Effector memory CD4-positive, alpha-beta T cell (primary cell): Measurements from ENCODE around the gene PPP4R2.
"Not testable (repeated sequence)": the region's sequence is repeated elsewhere in the genome, so short reads cannot be mapped to it uniquely, and the experiment has no call there.

ENCODE experiments used
- DNase-seq, 3 donors: peaks; one replicate each; pipeline ENCODE4 v3.0.0-alpha.2; 2020
- H3K27ac ChIP-seq: 2 replicates; pipeline ENCODE4 v1.7.0; 2013; ENCODE audit warnings: mild to moderate bottlenecking, low read length, moderate library complexity; ENCODE audit not compliant: insufficient read depth, poor library complexity, severe bottlenecking
- H3K27me3 ChIP-seq: replicated peaks from 2 replicates; pipeline ENCODE4 v1.7.0; 2013; ENCODE audit warnings: mild to moderate bottlenecking, low read length; ENCODE audit not compliant: insufficient read depth, control insufficient read depth, poor library complexity, severe bottlenecking
- H3K36me3 ChIP-seq: 2 replicates; pipeline ENCODE4 v1.7.0; 2013; ENCODE audit warnings: mild to moderate bottlenecking, low read length, moderate library complexity; ENCODE audit not compliant: control insufficient read depth, insufficient read depth
- H3K4me1 ChIP-seq: 2 replicates; pipeline ENCODE4 v1.7.0; 2013; ENCODE audit warnings: low read length, mild to moderate bottlenecking; ENCODE audit not compliant: control insufficient read depth, insufficient read depth, poor library complexity, severe bottlenecking
- H3K4me3 ChIP-seq: 2 replicates; pipeline ENCODE4 v1.7.0; 2013; ENCODE audit warnings: low read length, low read depth, mild to moderate bottlenecking; ENCODE audit not compliant: insufficient read depth, poor library complexity, severe bottlenecking
- H3K9me3 ChIP-seq: 2 replicates; pipeline ENCODE4 v1.7.0; 2013; ENCODE audit warnings: mild to moderate bottlenecking, low read length, moderate library complexity; ENCODE audit not compliant: control insufficient read depth

The PPP4R2 gene

GRCh38 chr3:72997421-72997961 is 880 bp downstream of the PPP4R2 start:
- H3K9me3 ChIP-seq: no peaks in the 10 kb centered on the region
- peak overlapping the region; percentile 93 for H3K27ac ChIP-seq
- DNase-seq: peak in 2 of 3 donors; percentile 38 to 39
- H3K4me1 ChIP-seq: peaks cover 24% of the 10 kb centered on the region
- peak overlapping the region; percentile 96 for H3K4me3 ChIP-seq
- H3K36me3 ChIP-seq: peaks cover 10% of the 10 kb centered on the region
- no peaks in the 10 kb centered on the region for H3K27me3 ChIP-seq

DNA sequence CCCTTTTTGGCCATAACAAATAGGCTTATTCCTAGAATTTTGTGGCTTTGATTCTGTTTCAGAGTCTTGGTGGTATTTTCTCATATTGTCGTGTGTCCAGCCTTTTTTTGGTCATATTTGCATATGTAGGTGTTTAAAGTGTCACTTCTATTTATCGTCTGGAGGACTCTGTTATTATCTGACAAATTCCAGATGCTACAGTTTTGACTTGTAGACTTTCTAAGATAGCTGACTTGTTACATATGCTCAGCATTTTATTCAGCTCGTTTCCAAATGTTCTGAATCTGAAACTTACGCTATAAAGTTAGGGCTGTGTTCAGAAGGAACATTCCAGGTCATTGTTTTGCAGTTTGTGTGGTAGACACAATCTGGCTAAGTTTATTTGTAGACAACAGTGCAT is 1.9 kb downstream of the PPP4R2 start:
- Histone ChIP-seq H3K4me3 (peak overlapping the region; percentile 96), H3K4me1 (peaks cover 24% of the 10 kb centered on the region), H3K27me3 (no peaks in the 10 kb centered on the region)

DNA sequence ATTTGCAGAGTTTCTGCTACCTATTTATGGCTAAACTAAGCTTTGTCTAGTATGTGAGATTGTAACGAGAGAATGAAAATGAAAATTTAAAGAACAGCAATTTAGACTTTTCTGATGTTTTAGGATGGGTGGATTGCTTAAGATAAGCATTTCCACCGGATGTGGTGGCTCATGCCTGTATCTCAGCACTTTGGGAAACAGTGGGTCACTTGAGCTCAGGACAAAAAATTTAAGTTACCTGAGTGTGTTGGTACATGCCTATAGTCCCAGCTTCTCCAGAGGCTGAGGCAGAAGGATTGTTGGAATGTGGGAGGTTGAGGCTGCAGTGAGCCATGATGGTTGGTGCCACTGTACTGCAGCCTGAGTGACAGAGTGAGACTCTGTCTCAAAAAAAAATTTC is 3.3 kb downstream of the PPP4R2 start:
- H3K9me3 ChIP-seq: no peaks in the 10 kb centered on the region
- peak in 1 of 3 donors; percentile 15 for DNase-seq
- H3K27ac ChIP-seq: no peak overlapping the region
- no peak overlapping the region for H3K4me3 ChIP-seq
- no peaks in the 10 kb centered on the region for H3K27me3 ChIP-seq
- peaks cover 10% of the 10 kb centered on the region for H3K36me3 ChIP-seq
- H3K4me1 ChIP-seq: peaks cover 24% of the 10 kb centered on the region

More for the DNA sequence above, 1.9 kb downstream of the PPP4R2 start:
- DNase-seq: no peak
- Histone ChIP-seq H3K36me3 (peaks cover 10% of the 10 kb centered on the region), H3K27ac (no peak overlapping the region), H3K9me3 (no peaks in the 10 kb centered on the region)

DNA sequence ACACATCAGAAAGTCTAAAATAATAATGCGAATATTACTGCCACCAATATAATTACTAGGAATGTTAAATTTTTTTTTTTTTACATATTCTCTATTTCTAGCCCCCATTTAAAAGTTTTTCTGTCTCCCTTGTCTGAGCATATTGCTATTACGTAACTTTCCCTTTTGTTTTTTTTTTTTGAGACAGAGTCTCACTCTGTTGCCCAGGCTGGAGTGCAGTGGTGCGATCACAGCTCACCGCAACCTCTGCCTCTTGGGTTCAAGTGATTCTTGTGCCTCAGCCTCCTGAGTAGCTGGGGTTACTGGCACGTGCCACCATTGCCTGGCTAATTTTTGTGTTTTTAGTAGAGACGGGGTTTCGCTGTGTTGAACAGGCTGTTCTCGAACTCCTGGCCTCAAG is 6.4 kb downstream of the PPP4R2 start:
- H3K27ac ChIP-seq, H3K9me3 ChIP-seq, DNase-seq, H3K27me3 ChIP-seq, H3K4me3 ChIP-seq, H3K36me3 ChIP-seq: not testable (repeated sequence)
- H3K4me1 ChIP-seq: peaks cover 11% of the 10 kb centered on the region

GRCh38 chr3:73004316-73004715 is 7.7 kb downstream of the PPP4R2 start:
- H3K27ac ChIP-seq: no peak overlapping the region
- peaks cover 21% of the 10 kb centered on the region for H3K4me1 ChIP-seq
- peaks cover 10% of the 10 kb centered on the region for H3K36me3 ChIP-seq

DNA sequence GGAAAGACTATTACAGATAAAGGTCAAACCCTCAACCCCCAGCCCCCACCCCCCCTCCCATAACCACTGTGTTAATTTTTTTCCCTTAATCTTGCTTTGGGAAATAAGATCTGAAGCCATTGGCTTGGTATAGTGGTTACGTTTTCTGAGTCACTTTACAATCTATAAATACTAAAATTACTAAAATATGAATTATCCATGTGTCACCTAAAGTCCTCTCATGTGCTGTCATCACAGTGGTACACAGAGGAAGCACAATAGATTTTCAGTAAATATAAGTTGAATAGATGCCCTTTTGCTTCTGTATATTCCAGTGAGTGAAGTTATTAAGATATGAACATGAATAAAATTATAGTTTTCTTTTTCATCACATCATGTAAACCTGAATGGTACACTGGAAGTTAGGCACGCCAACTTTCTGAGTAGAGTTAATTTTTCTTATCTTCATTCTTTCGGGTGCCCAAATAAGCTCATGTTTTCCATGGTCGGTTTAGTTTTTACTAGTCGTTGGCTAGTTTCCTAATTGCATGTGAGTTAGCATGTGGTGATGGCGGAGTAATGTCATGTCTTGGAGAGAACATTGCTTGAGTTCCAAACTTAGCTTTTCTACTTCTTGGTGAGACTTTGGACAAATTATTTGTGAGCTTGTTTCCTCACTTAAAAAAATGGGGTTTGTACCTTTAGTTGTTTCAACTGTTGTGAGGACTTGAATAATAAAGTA is 11.5 kb downstream of the PPP4R2 start:
- no peaks in the 10 kb centered on the region for H3K27me3 ChIP-seq
- H3K27ac ChIP-seq: no peak overlapping the region
- no peaks in the 10 kb centered on the region for H3K9me3 ChIP-seq
- no peak for DNase-seq
- no peaks in the 10 kb centered on the region for H3K36me3 ChIP-seq
- no peak overlapping the region for H3K4me3 ChIP-seq
- peaks cover 12% of the 10 kb centered on the region for H3K4me1 ChIP-seq

More at GRCh38 chr3:73004316-73004715, 7.7 kb downstream of the PPP4R2 start:
- H3K9me3 ChIP-seq: no peaks in the 10 kb centered on the region
- DNase-seq: no peak
- no peak overlapping the region for H3K4me3 ChIP-seq
- no peaks in the 10 kb centered on the region for H3K27me3 ChIP-seq

GRCh38 chr3:73009008-73009407 is 12.4 kb downstream of the PPP4R2 start:
- H3K4me1 ChIP-seq: peaks cover 12% of the 10 kb centered on the region
- H3K9me3 ChIP-seq: no peaks in the 10 kb centered on the region
- no peak overlapping the region for H3K4me3 ChIP-seq
- H3K27ac ChIP-seq: no peak overlapping the region
- H3K36me3 ChIP-seq: no peaks in the 10 kb centered on the region
- H3K27me3 ChIP-seq: no peaks in the 10 kb centered on the region
- DNase-seq: no peak

DNA sequence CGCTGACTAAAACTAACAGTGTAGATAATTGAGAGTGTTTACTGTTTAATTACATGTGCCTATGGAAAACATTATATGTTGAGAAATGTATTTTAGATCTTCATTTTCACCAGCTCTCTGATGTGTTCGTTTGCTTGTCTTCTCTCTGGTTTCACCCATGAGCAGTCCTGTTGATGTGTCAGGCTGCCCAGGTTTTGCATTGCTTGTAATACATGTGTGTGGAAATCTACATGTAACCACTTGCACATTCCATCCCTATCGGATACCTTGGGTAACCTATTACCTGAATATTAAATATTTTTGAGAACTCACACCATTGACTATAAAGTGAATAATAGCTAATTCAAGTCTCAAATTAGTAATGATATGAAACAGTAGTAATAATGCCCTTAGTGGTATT is 13.1 kb downstream of the PPP4R2 start:
- H3K9me3 ChIP-seq: no peaks in the 10 kb centered on the region
- no peak for DNase-seq
- no peaks in the 10 kb centered on the region for H3K36me3 ChIP-seq
- peaks cover 12% of the 10 kb centered on the region for H3K4me1 ChIP-seq
- no peaks in the 10 kb centered on the region for H3K27me3 ChIP-seq
- H3K4me3 ChIP-seq: no peak overlapping the region
- no peak overlapping the region for H3K27ac ChIP-seq

DNA sequence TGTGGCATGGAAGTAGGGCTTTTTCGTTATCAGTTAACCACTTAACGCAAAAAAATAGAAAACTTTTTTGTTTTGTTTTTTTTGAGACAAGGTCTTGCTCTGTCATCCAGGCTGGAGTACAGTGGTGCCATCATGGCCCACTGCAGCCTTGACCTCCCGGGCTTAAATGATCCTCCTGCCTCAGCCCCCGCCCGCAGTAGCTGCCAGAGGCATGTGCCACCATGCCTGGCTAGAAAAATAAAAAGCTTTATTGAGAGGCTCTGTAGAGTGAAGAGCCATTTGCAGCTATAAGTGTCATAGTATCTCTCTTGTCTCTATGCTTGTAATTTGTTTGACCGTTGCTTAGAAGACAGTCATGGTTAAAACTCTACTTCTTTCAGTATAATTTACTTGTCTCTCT is 13.5 kb downstream of the PPP4R2 start:
- Histone ChIP-seq H3K4me3 (no peak overlapping the region), H3K9me3 (no peaks in the 10 kb centered on the region), H3K4me1 (peaks cover 12% of the 10 kb centered on the region), H3K36me3 (no peaks in the 10 kb centered on the region), H3K27me3 (no peaks in the 10 kb centered on the region), H3K27ac (no peak overlapping the region)
- no peak for DNase-seq

GRCh38 chr3:73018298-73018697 is 21.7 kb downstream of the PPP4R2 start:
- Histone ChIP-seq H3K4me1 (peaks cover 12% of the 10 kb centered on the region), H3K27me3 (no peaks in the 10 kb centered on the region), H3K9me3 (no peaks in the 10 kb centered on the region), H3K36me3 (no peaks in the 10 kb centered on the region), H3K4me3 (no peak overlapping the region), H3K27ac (no peak overlapping the region)
- no peak for DNase-seq
